Neural cell (in vitro differentiated cells): ENCODE data around the gene POLA2.

Source experiments
- MXI1 ChIP-seq: fragments of 450-650 bp; conservative IDR thresholded peaks from 2 replicates; pipeline ENCODE4 v1.6.1; 2014; ENCODE audit warnings: antibody characterized with exemption, mild to moderate bottlenecking; ENCODE audit not compliant: poor library complexity, severe bottlenecking
- POLR2AphosphoS5 ChIP-seq: IDR thresholded peaks from 2 replicates; pipeline ENCODE4 v1.6.1; 2012
- REST ChIP-seq: IDR thresholded peaks from 2 replicates; pipeline ENCODE4 v1.6.1; 2012; ENCODE audit warnings: borderline replicate concordance
- SMC3 ChIP-seq: fragments of 450-650 bp; conservative IDR thresholded peaks from 2 replicates; pipeline ENCODE4 v1.6.1; 2014; ENCODE audit warnings: antibody characterized with exemption, mild to moderate bottlenecking, moderate library complexity; ENCODE audit not compliant: poor library complexity
- TAF1 ChIP-seq: IDR thresholded peaks from 2 replicates; pipeline ENCODE4 v1.6.1; 2012; ENCODE audit warnings: low read depth
- TF ChIP-seq, protein P1 (sequence below): fragments of 450-650 bp; IDR thresholded peaks from 2 replicates; pipeline ENCODE4 v1.5.1; 2014; ENCODE audit warnings: antibody characterized with exemption, mild to moderate bottlenecking, moderate library complexity; ENCODE audit not compliant: poor library complexity, severe bottlenecking

DNA sequence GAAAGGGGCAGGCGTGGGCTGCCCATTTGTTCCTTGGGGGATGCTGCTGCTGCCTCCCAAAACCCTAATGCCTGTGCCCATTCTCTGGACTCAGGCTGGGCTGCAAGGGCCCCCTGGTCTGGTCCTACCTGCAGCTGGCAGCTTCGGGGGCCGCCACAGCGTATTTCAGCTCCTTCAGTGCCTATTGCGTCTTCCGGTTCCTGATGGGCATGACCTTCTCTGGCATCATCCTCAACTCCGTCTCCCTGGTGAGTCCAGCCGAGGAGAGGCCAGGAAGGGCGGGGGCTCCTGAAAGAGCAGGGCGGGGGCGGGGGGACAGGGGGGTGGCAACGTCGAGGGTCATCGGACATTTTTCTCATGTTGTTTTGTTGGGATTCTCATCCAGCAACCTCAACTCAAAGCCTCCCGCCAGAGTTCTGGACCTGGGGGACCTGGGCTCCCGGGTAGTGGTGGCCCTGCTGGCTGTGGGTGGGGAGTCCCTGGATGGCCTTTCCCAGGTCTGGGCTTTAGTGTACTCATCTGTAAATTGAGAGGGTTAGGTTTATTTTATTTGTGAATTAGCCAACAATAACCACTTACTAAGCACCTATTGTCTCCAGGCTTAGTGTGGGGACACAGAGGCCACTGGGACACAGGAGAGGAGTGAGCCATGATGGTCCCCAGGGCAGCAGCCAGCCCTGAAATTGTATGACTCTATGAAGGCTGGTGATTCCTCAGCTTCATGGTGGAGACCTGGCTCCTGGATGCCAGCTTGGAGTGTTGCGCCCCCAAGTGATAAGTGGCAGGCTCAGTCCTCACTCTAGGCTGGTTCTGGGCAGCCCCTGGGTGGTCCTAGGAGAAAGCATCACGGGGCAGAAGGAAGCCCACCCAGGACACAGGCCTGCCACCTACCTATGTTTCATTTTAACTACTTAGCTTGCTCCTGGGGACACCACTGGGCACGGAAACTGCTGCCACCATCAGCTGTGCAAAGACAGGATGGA, 44.0 kb upstream of the POLA2 start:
- TF ChIP-seq POLR2AphosphoS5 = no peak
- TF ChIP-seq, protein P1, sequence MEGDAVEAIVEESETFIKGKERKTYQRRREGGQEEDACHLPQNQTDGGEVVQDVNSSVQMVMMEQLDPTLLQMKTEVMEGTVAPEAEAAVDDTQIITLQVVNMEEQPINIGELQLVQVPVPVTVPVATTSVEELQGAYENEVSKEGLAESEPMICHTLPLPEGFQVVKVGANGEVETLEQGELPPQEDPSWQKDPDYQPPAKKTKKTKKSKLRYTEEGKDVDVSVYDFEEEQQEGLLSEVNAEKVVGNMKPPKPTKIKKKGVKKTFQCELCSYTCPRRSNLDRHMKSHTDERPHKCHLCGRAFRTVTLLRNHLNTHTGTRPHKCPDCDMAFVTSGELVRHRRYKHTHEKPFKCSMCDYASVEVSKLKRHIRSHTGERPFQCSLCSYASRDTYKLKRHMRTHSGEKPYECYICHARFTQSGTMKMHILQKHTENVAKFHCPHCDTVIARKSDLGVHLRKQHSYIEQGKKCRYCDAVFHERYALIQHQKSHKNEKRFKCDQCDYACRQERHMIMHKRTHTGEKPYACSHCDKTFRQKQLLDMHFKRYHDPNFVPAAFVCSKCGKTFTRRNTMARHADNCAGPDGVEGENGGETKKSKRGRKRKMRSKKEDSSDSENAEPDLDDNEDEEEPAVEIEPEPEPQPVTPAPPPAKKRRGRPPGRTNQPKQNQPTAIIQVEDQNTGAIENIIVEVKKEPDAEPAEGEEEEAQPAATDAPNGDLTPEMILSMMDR = no peak
- TF ChIP-seq MXI1 = no peak
- no peak for TF ChIP-seq REST
- no peak for TF ChIP-seq TAF1
- TF ChIP-seq SMC3 = no peak
